Measurements from ENCODE around the gene ARPC1B.
"Not testable (repeated sequence)": the region's sequence is repeated elsewhere in the genome, so short reads cannot be mapped to it uniquely, and the experiment has no call there.

Gene ARPC1B

GRCh38 chr7:99424932-99425730, 50.6 kb downstream of the ARPC1B start:
- no peak overlapping the region for H3K4me3 ChIP-seq (ENCODE audit: low read depth, low read length)
- no peak overlapping the region for H3K9ac ChIP-seq (ENCODE audit: low read depth, low read length)
- peaks cover 5% of the 10 kb centered on the region for H3K4me1 ChIP-seq (ENCODE audit: control insufficient read depth, insufficient read depth, low read length)
- H3K9me3 ChIP-seq (ENCODE audit: control insufficient read depth, insufficient read depth, low read length), result no peaks in the 10 kb centered on the region
- peaks cover 51% of the 10 kb centered on the region for H3K36me3 ChIP-seq (ENCODE audit: control insufficient read depth, insufficient read depth, low read length)
- H3K27me3 ChIP-seq (ENCODE audit: control insufficient read depth, insufficient read depth, low read length), result no peaks in the 10 kb centered on the region

- Histone ChIP-seq H3K36me3 (ENCODE audit: control insufficient read depth, insufficient read depth, low read length) (peaks cover 55% of the 10 kb centered on the region), H3K9me3 (ENCODE audit: control insufficient read depth, insufficient read depth, low read length) (no peaks in the 10 kb centered on the region), H3K9ac (ENCODE audit: low read depth, low read length) (no peak overlapping the region), H3K27me3 (ENCODE audit: control insufficient read depth, insufficient read depth, low read length) (no peaks in the 10 kb centered on the region), H3K4me3 (ENCODE audit: low read depth, low read length) (no peak overlapping the region), H3K4me1 (ENCODE audit: control insufficient read depth, insufficient read depth, low read length) (no peaks in the 10 kb centered on the region)
Observed at GRCh38 chr7:99428972-99429566, 54.5 kb downstream of the ARPC1B start.

- Histone ChIP-seq H3K9ac (ENCODE audit: low read depth, low read length) (no peak overlapping the region), H3K27me3 (ENCODE audit: control insufficient read depth, insufficient read depth, low read length) (no peaks in the 10 kb centered on the region), H3K4me1 (ENCODE audit: control insufficient read depth, insufficient read depth, low read length) (no peaks in the 10 kb centered on the region), H3K9me3 (ENCODE audit: control insufficient read depth, insufficient read depth, low read length) (no peaks in the 10 kb centered on the region), H3K36me3 (ENCODE audit: control insufficient read depth, insufficient read depth, low read length) (peaks cover 50% of the 10 kb centered on the region), H3K4me3 (ENCODE audit: low read depth, low read length) (no peak overlapping the region)
Observed at GRCh38 chr7:99429756-99430155, 55.2 kb downstream of the ARPC1B start.

GRCh38 chr7:99431756-99432540, 57.4 kb downstream of the ARPC1B start:
- H3K4me3 ChIP-seq (ENCODE audit: low read depth, low read length); H3K9ac ChIP-seq (ENCODE audit: low read depth, low read length); H3K27me3 ChIP-seq (ENCODE audit: control insufficient read depth, insufficient read depth, low read length); H3K9me3 ChIP-seq (ENCODE audit: control insufficient read depth, insufficient read depth, low read length); H3K4me1 ChIP-seq (ENCODE audit: control insufficient read depth, insufficient read depth, low read length): not testable (repeated sequence)
- H3K36me3 ChIP-seq (ENCODE audit: control insufficient read depth, insufficient read depth, low read length), result peaks cover 46% of the 10 kb centered on the region

- H3K27me3 ChIP-seq (ENCODE audit: control insufficient read depth, insufficient read depth, low read length), result no peaks in the 10 kb centered on the region
- H3K9ac ChIP-seq (ENCODE audit: low read depth, low read length), result no peak overlapping the region
- H3K4me3 ChIP-seq (ENCODE audit: low read depth, low read length), result no peak overlapping the region
- H3K9me3 ChIP-seq (ENCODE audit: control insufficient read depth, insufficient read depth, low read length), result no peaks in the 10 kb centered on the region
- H3K4me1 ChIP-seq (ENCODE audit: control insufficient read depth, insufficient read depth, low read length), result no peaks in the 10 kb centered on the region
- peaks cover 46% of the 10 kb centered on the region for H3K36me3 ChIP-seq (ENCODE audit: control insufficient read depth, insufficient read depth, low read length)
Observed at GRCh38 chr7:99433158-99433557, 58.6 kb downstream of the ARPC1B start.

GRCh38 chr7:99437946-99438572, 63.5 kb downstream of the ARPC1B start:
- H3K4me1 ChIP-seq (ENCODE audit: control insufficient read depth, insufficient read depth, low read length), result peaks cover 3% of the 10 kb centered on the region
- H3K9ac ChIP-seq (ENCODE audit: low read depth, low read length), result peak overlapping the region; percentile 88
- H3K9me3 ChIP-seq (ENCODE audit: control insufficient read depth, insufficient read depth, low read length), result no peaks in the 10 kb centered on the region
- H3K4me3 ChIP-seq (ENCODE audit: low read depth, low read length), result peak overlapping the region; percentile 96
- H3K36me3 ChIP-seq (ENCODE audit: control insufficient read depth, insufficient read depth, low read length), result peaks cover 18% of the 10 kb centered on the region
- no peaks in the 10 kb centered on the region for H3K27me3 ChIP-seq (ENCODE audit: control insufficient read depth, insufficient read depth, low read length)

GRCh38 chr7:99438573-99439480, 64.3 kb downstream of the ARPC1B start, which contains the start of the genes CPSF4 and PTCD1:
CPSF4 (plus strand) TSS chr7:99438943; CDS start chr7:99439083, 140 bp downstream.
PTCD1 (minus strand) TSS chr7:99438798; CDS start chr7:99435242, 3,556 bp downstream.
- Histone ChIP-seq H3K9ac (ENCODE audit: low read depth, low read length) (peak within 1 kb of the TSS; percentile 91), H3K4me1 (ENCODE audit: control insufficient read depth, insufficient read depth, low read length) (peaks cover 3% of the 10 kb centered on the region), H3K36me3 (ENCODE audit: control insufficient read depth, insufficient read depth, low read length) (peaks cover 16% of the 10 kb centered on the region), H3K4me3 (ENCODE audit: low read depth, low read length) (peak within 1 kb of the TSS; percentile 96), H3K27me3 (ENCODE audit: control insufficient read depth, insufficient read depth, low read length) (no peaks in the 10 kb centered on the region), H3K9me3 (ENCODE audit: control insufficient read depth, insufficient read depth, low read length) (no peaks in the 10 kb centered on the region)

- Histone ChIP-seq H3K4me1 (ENCODE audit: control insufficient read depth, insufficient read depth, low read length) (peaks cover 3% of the 10 kb centered on the region), H3K27me3 (ENCODE audit: control insufficient read depth, insufficient read depth, low read length) (no peaks in the 10 kb centered on the region), H3K36me3 (ENCODE audit: control insufficient read depth, insufficient read depth, low read length) (peaks cover 21% of the 10 kb centered on the region), H3K9me3 (ENCODE audit: control insufficient read depth, insufficient read depth, low read length) (no peaks in the 10 kb centered on the region), H3K4me3 (ENCODE audit: low read depth, low read length) (peak overlapping the region; percentile 96), H3K9ac (ENCODE audit: low read depth, low read length) (no peak overlapping the region)
Observed at GRCh38 chr7:99440195-99440594, 65.7 kb downstream of the ARPC1B start.

All from iPS-15b (cell line).